CD14-positive monocyte (primary cell): Measurements from ENCODE around the gene SORBS2. TPM values are rescaled to one million over a fixed set of nuclear protein-coding genes. Genes with fewer than 3 reads are reported as not detected.

Experiments
- DNase-seq, 3 donors: peaks; one replicate each; pipeline ENCODE4 v3.0.0-alpha.2; 2011 to 2022
- H2AFZ ChIP-seq: 2 replicates; pipeline ENCODE4 v1.6.0; 2012; ENCODE audit warnings: mild to moderate bottlenecking, low read depth, low read length, inconsistent platforms; ENCODE audit not compliant: insufficient read depth, poor library complexity, severe bottlenecking
- H3K27ac ChIP-seq, 2 donors: 1 replicate in 1 of 2; 2 replicates in 1 of 2; pipeline ENCODE4 v1.5.1; 2012 to 2013; ENCODE audit warnings: low read length in 2 of 2, control low read depth in 1 of 2, inconsistent platforms in 1 of 2, low read depth in 1 of 2, mild to moderate bottlenecking in 1 of 2
- H3K27me3 ChIP-seq, 2 donors: one replicate each; pipeline versions ENCODE4 v1.6.0 to v1.6.1; 2011 to 2013; ENCODE audit warnings: low read length in 2 of 2; ENCODE audit not compliant: control insufficient read depth in 2 of 2, insufficient read depth in 2 of 2
- H3K36me3 ChIP-seq, 2 donors: replicated peaks in 1 of 2; 1 replicate in 1 of 2; 2 replicates in 1 of 2; pipeline versions ENCODE4 v1.5.1 to v1.6.1; 2012 to 2013; ENCODE audit warnings: low read length in 2 of 2, control low read depth in 1 of 2, inconsistent platforms in 1 of 2, mild to moderate bottlenecking in 1 of 2; ENCODE audit not compliant: insufficient read depth in 2 of 2, control insufficient read depth in 1 of 2
- H3K4me1 ChIP-seq, 2 donors: 1 replicate in 1 of 2; 2 replicates in 1 of 2; pipeline versions ENCODE4 v1.5.1 to v1.6.1; 2012 to 2013; ENCODE audit warnings: low read length in 2 of 2, control low read depth in 1 of 2, inconsistent platforms in 1 of 2, mild to moderate bottlenecking in 1 of 2, moderate library complexity in 1 of 2; ENCODE audit not compliant: insufficient read depth in 2 of 2, control insufficient read depth in 1 of 2
- H3K4me2 ChIP-seq: replicated peaks from 2 replicates; pipeline ENCODE3; 2012; ENCODE audit warnings: low read length, moderate library complexity, mild to moderate bottlenecking; ENCODE audit not compliant: poor library complexity, severe bottlenecking; ENCODE audit errors: extremely low read depth
- H3K4me3 ChIP-seq, 3 experiments: fragments of 200-600 bp in 1 of 3; sonication (generic) in 1 of 3; replicated peaks in 1 of 3; 1 replicate in 2 of 3; 2 replicates in 1 of 3; pipeline ENCODE4 v1.5.1; 2011 to 2013; ENCODE audit warnings: low read length in 3 of 3, mild to moderate bottlenecking in 3 of 3, control low read depth in 2 of 3, low read depth in 2 of 3, inconsistent platforms in 1 of 3, moderate library complexity in 1 of 3
- H3K79me2 ChIP-seq: 2 replicates; pipeline ENCODE4 v1.6.0; 2012; ENCODE audit warnings: mild to moderate bottlenecking, control low read depth, inconsistent platforms, low read length, moderate library complexity; ENCODE audit not compliant: insufficient read depth
- H3K9ac ChIP-seq: 2 replicates; pipeline ENCODE4 v1.6.0; 2017; ENCODE audit warnings: low read length, mild to moderate bottlenecking; ENCODE audit not compliant: insufficient read depth, poor library complexity, severe bottlenecking
- H3K9me3 ChIP-seq, 2 donors: replicated peaks in 1 of 2; 1 replicate in 1 of 2; 2 replicates in 1 of 2; pipeline versions ENCODE4 v1.5.1 to v1.6.1; 2012 to 2013; ENCODE audit warnings: low read length in 2 of 2, control low read depth in 1 of 2; ENCODE audit not compliant: control insufficient read depth in 1 of 2, insufficient read depth in 1 of 2
- H4K20me1 ChIP-seq: 2 replicates; pipeline ENCODE4 v1.6.0; 2012; ENCODE audit warnings: mild to moderate bottlenecking, low read length, control low read depth, moderate library complexity; ENCODE audit not compliant: insufficient read depth
- H3K27ac Mint-ChIP-seq, 7 donors: one replicate each; pipeline ENCODE4 v1.8.0; 2020; ENCODE audit warnings: mild to moderate bottlenecking in 7 of 7, mixed read lengths in 7 of 7, moderate library complexity in 6 of 7, inconsistent platforms in 2 of 7
- H3K27me3 Mint-ChIP-seq, 3 donors: one replicate each; pipeline ENCODE4 v1.8.0; 2021 to 2022; ENCODE audit warnings: low read depth in 3 of 3, mild to moderate bottlenecking in 3 of 3, mixed read lengths in 3 of 3, moderate library complexity in 3 of 3, inconsistent platforms in 1 of 3
- H3K36me3 Mint-ChIP-seq, 2 donors: one replicate each; pipeline ENCODE4 v1.8.0; 2020; ENCODE audit warnings: mixed read lengths in 2 of 2, inconsistent platforms in 1 of 2, mild to moderate bottlenecking in 1 of 2
- H3K4me1 Mint-ChIP-seq: one replicate; pipeline ENCODE4 v1.8.0; 2020; ENCODE audit warnings: mild to moderate bottlenecking, mixed read lengths
- H3K4me3 Mint-ChIP-seq, 2 donors: one replicate each; pipeline ENCODE4 v1.8.0; 2020; ENCODE audit warnings: mild to moderate bottlenecking in 2 of 2, mixed read lengths in 2 of 2, moderate library complexity in 1 of 2
- H3K9me3 Mint-ChIP-seq, 7 donors: one replicate each; pipeline ENCODE4 v1.8.0; 2020 to 2022; ENCODE audit warnings: mixed read lengths in 7 of 7, mild to moderate bottlenecking in 6 of 7, moderate library complexity in 6 of 7, inconsistent platforms in 2 of 7
- WGBS: methylation state at CpG from one replicate; pipeline ENCODE4 v1.1.5; 2013; ENCODE audit warnings: missing lambda C conversion rate; ENCODE audit not compliant: insufficient coverage; 5-methylcytosine and 5-hydroxymethylcytosine counted together
- intact Hi-C, 2 donors: fragments of 100-400 bp; cut with micrococcal nuclease; formaldehyde crosslinking; loops; one replicate each; pipeline versions ENCODE4 v1.15.0 to v1.15.1; 2023
- polyA plus RNA-seq, 3 donors: library from polyadenylated mRNA; depleted of rRNA in 1 of 3; unstranded in 2 of 3; stranded (reverse) in 1 of 3; fragments of 300-500 nt in 2 of 3; fragments of >200 nt in 1 of 3; fragmentation: Illumina TruSeq in 2 of 3; gene quantifications; 1 replicate in 2 of 3; 2 replicates in 1 of 3; pipeline ENCODE4 v1.2.3, GENCODE V29; 2012 to 2021
- TF ChIP-seq, protein P1 (sequence below): fragments of 200-600 bp; IDR thresholded peaks from one replicate; pipeline ENCODE4 v1.8.0; 2022; ENCODE audit warnings: antibody characterized with exemption, mild to moderate bottlenecking

Gene SORBS2
- polyA plus RNA-seq, 3 donors, result not detected

DNA sequence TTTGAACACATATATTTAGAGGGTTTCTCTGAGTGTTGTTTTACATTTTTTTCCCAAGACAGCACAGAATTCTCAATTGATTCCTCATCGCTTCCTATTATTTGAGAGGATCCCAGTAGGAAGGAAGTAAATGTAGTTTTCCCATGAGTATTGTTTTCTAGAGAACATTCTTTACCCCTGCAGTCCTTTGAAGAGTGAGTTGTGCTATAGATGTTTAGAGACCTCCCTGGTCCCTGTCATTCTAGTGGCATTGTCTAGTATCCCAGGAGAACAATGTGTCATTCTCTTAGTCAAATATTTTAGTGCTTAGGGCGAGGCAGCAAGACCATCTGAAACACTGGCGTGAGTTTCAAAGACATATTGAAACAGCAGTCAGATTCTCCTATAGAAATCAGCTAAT, 32.5 kb downstream of the SORBS2 start:
- Histone ChIP-seq H2AFZ (no peak overlapping the region), H3K27ac (no peak overlapping the region), H3K4me1 (no peaks in the 10 kb centered on the region), H3K9me3 (no peaks in the 10 kb centered on the region), H3K79me2 (no peaks in the 10 kb centered on the region), H3K4me2 (no peak overlapping the region), H3K9ac (no peak overlapping the region), H3K4me3 (no peak overlapping the region), H4K20me1 (no peaks in the 10 kb centered on the region), H3K36me3 (no peaks in the 10 kb centered on the region), H3K27me3 (peaks cover under 1 to 1% of the 10 kb centered on the region in 2 donors)
- TF ChIP-seq, protein P1, sequence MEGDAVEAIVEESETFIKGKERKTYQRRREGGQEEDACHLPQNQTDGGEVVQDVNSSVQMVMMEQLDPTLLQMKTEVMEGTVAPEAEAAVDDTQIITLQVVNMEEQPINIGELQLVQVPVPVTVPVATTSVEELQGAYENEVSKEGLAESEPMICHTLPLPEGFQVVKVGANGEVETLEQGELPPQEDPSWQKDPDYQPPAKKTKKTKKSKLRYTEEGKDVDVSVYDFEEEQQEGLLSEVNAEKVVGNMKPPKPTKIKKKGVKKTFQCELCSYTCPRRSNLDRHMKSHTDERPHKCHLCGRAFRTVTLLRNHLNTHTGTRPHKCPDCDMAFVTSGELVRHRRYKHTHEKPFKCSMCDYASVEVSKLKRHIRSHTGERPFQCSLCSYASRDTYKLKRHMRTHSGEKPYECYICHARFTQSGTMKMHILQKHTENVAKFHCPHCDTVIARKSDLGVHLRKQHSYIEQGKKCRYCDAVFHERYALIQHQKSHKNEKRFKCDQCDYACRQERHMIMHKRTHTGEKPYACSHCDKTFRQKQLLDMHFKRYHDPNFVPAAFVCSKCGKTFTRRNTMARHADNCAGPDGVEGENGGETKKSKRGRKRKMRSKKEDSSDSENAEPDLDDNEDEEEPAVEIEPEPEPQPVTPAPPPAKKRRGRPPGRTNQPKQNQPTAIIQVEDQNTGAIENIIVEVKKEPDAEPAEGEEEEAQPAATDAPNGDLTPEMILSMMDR, result no peak
- peaks cover 0 to 5% (median 0%) of the 10 kb centered on the region in 7 donors for H3K9me3 Mint-ChIP-seq
- H3K27ac Mint-ChIP-seq, result no peak overlapping the region
- H3K4me1 Mint-ChIP-seq, result peaks cover 4% of the 10 kb centered on the region
- DNase-seq, result no peak
- H3K4me3 Mint-ChIP-seq, result no peak overlapping the region
- 100% methylated on average over 1 of the region's 3 CpGs for WGBS
- intact Hi-C loops, result no loop called here
- H3K36me3 Mint-ChIP-seq, result no peaks in the 10 kb centered on the region
- H3K27me3 Mint-ChIP-seq, result peaks cover 0 to 9% (median 1%) of the 10 kb centered on the region in 3 donors

DNA sequence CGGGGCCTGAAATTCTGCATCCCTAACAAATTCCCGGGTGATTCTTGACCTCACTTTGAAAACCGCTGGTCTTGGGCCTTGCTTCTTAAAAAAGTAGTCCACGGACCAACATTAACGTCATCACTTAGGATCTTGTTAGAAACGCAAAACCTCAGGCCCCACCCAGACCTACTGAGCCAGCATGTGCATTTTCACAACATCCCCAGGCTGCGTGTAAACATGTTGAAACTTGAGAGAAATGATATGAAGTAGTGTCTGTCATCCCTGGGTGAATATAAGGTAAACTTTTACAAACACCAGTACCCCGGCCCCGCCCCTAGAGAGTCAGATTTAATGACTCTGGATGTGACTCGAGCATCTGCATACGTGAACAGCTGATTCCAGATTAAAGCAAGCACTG, 33.7 kb downstream of the SORBS2 start:
- H3K4me2 ChIP-seq, result no peak overlapping the region
- no peaks in the 10 kb centered on the region for H3K4me1 ChIP-seq
- no peaks in the 10 kb centered on the region for H4K20me1 ChIP-seq
- Mint-ChIP-seq H3K27ac (no peak overlapping the region), H3K36me3 (no peaks in the 10 kb centered on the region), H3K27me3 (peaks cover 1 to 18% (median 2%) of the 10 kb centered on the region in 3 donors), H3K9me3 (peaks cover 0 to 5% (median 0%) of the 10 kb centered on the region in 7 donors), H3K4me3 (no peak overlapping the region), H3K4me1 (peaks cover 4% of the 10 kb centered on the region)
- H3K79me2 ChIP-seq, result no peaks in the 10 kb centered on the region
- WGBS, result 93% methylated on average over 8 of the region's 11 CpGs
- DNase-seq, result no peak
- no peak overlapping the region for H3K4me3 ChIP-seq
- no peak overlapping the region for H3K9ac ChIP-seq
- H3K36me3 ChIP-seq, result no peaks in the 10 kb centered on the region
- H3K27me3 ChIP-seq, result peaks cover 6 to 8% of the 10 kb centered on the region in 2 donors
- no peaks in the 10 kb centered on the region for H3K9me3 ChIP-seq
- intact Hi-C loops, result no loop called here
- no peak overlapping the region for H3K27ac ChIP-seq
- TF ChIP-seq, protein P1, result no peak
- H2AFZ ChIP-seq, result no peak overlapping the region
